G401 (cell line): Measurements from ENCODE around the gene HOXD10. TPM values are rescaled to one million over a fixed set of nuclear protein-coding genes. Genes with fewer than 3 reads are reported as not detected.

Experiments
- DNase-seq: peaks from one replicate; pipeline ENCODE4 v3.0.0-alpha.2; 2015; ENCODE audit warnings: low spot score
- in situ Hi-C: cut with HindIII; loops from 2 replicates; pipeline ENCODE4 v1.10.0; 2016; ENCODE audit warnings: low sequenced_read_pairs, mixed read lengths
- total RNA-seq: library from RNA; depleted of rRNA; stranded (reverse); fragments of >200 nt; shearing (Covaris generic); gene quantifications from 2 replicates; pipeline ENCODE4 v1.2.3, GENCODE V29; 2014; rRNA removed

Gene HOXD10
- not detected in 2 replicates for total RNA-seq

GRCh38 chr2:176115883-176116813 lies at the start of gene HOXD10:
Gene HOXD10, plus strand, starts transcription at chr2:176116778. Its CDS starts 56 bp downstream, at chr2:176116834.
- in situ Hi-C loops, result no loop called here

GRCh38 chr2:176067589-176068418 lies 48.8 kb upstream of the HOXD10 start:
- in situ Hi-C loops, result no loop called here
- DNase-seq, result no peak

More at GRCh38 chr2:176115883-176116813, at the start of gene HOXD10:
- DNase-seq, result no peak

DNA sequence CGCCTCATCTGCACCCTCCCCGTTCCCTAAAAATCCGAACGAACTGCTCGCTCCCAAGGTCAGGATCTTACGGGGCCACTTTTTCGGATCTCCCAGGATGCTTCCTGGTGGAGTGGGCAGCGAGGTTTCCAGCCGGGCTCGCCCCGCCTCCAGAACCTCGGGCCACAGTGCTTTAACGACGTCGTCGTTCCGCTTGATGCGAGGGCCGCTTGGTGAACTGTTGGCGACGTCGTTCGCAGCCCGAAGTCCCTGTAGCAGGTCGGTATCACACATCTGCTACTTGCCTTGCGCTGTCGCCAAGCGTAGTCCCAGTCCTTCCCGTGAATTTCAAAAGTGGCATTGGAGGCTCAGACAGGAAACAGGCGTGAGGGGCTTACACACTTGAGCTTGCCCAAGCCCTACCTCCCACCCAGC lies 48.2 kb upstream of the HOXD10 start:
- in situ Hi-C loops, result no loop called here

DNA sequence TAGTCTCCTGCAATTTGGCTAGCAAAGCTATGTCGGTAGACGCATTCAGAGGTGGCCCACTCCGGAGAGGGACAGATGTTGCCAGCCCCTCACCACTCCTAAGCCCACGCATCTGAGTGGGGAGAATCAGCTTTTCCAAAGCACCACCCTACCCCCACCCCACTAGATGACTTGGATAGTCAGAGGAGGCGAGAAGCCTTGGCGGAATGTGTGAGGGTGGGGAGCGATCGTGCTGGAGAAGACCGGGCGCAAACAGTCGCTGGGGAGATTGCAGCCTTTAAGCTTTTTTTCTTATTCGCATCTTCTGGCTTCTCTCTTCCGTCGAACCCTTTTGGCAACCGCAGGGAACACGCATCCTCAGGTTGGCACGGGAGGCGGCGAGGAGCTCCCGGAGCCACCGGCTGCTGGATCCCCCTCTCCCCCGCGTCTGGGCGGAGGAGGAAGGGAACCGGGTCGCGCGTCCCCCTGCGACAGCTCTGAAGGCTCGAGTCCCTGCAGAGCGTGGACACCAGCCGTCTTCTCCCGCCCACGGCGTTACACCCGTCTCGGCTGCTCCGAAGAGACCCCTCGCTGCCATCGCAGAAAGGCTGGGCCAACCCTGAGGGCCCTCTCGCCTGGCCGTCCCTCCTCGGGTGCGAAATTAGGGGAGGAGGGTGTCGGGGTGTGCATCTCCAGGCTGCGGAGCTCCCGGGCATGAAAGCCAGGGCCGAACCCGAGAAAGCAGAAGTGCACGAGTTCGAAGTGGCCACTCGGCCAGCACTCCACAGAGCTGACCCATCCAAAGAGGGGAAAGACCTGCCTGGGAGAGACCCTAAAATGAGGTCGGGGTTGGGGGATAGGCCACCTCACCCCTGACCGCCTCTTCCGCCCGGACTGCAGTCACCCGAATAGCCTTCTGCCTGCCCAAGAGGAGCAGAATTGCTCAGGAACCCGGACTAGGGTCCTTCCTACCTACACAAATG lies 45.0 kb upstream of the HOXD10 start:
- DNase-seq, result no peak
- in situ Hi-C loops, result no loop called here

More for the DNA sequence above, 48.2 kb upstream of the HOXD10 start:
- DNase-seq, result no peak

DNA sequence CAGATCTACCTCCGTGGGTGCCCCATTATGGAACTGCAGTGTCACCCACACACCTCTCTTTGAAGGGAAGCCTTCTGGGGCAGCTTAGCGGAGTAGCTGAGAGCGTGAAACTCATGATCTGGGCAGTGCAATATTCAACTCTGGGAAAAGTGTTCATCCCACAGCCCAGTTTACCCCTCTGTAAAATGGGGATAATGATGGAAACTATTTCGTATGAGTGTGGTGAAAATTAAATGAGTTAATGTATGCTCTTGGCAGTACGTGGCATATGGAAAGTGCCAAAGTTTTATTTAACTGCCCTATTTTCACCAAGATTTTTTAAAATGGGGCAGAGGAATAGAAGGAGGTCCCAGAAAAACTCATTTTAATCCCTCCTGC lies 44.3 kb upstream of the HOXD10 start:
- in situ Hi-C loops, result no loop called here
- DNase-seq, result no peak

DNA sequence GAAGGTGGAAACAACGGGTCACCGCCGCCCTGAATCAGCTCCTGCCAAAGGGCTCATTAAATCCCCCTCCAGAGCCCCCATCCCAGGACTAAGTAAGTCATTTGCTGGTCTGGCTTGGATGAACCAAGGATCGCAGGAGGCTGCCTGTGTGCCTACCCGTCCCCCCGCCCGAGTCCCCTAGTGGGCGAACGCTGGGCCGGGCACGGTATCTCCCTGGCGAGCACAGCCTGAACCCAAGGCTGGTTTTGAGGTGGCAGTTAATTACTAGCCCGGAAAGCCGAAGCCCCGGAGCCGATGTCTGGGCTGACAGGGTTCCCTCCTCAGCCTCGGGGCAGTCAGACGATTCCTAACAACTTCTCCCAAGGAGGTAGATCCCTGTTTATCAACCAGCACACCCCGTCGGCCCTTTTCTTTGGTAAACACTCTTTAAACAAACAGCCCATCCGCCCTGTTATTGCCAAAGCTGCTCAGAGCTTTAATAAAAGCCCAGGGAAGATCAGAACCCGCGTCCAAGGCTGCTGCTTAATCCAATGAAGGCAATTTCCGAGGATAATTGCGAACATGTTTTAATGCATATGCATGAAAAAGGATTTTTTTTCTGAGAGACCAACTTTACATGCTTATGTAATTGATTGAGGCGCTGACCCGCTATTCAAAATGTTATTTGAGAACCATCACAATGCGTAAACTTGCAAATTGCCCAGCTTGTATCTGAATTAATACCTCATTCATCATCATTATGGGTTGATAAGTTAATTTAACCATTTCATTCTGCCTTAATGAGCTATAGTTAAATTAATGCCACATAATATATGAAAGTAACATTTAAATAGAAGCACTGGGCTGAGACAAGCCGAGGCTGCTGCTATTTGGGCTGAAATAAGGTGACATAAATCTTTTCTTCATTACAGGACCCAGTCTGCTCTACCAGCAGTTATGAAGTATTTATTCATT lies 43.4 kb upstream of the HOXD10 start:
- in situ Hi-C loops, result no loop called here

DNA sequence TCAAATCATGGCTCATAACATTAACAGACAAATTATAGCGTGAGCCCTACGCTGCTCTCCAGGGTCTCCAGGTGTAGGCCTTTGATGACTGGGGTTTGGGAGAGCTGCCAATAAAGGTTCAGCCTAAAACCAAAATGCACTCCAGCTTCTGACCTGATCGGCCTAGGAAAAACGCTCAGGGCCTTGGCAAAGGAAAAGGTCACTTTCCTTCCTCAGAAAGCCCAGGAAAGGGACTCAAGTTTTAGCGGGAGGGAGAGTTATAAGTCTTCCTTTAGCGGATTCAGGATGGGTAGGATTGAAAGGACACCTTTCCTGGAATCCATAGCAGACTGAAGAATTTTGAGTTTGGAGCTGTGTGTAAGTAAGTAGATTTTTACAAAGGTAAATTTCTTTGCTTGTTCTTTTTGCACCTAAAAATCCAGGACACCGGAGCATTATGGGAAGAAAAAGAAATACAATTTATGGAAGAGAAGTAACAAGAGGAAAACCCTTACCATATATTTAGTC lies 41.6 kb upstream of the HOXD10 start:
- no peak for DNase-seq
- in situ Hi-C loops, result no loop called here

More for the DNA sequence above, 43.4 kb upstream of the HOXD10 start:
- DNase-seq, result no peak

DNA sequence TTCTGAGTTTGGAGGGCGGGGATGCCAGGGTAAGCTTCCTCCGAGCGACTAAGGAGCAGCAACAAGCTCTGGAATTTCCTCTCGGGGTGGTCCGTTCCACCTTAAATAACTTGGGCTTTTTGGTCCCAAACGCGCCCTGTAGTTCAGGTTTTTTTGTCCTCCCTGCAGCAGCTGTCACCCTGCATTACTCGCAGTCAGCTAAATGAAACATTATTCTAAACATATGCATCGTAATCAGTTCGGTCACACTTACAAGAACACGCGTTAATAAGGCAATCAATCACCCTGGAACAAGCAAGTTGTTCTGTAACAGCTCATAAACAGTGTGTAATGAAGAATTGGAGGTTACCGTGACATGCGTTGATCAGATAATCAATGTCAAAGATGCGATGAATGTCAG lies 41.1 kb upstream of the HOXD10 start:
- DNase-seq, result no peak
- in situ Hi-C loops, result no loop called here

DNA sequence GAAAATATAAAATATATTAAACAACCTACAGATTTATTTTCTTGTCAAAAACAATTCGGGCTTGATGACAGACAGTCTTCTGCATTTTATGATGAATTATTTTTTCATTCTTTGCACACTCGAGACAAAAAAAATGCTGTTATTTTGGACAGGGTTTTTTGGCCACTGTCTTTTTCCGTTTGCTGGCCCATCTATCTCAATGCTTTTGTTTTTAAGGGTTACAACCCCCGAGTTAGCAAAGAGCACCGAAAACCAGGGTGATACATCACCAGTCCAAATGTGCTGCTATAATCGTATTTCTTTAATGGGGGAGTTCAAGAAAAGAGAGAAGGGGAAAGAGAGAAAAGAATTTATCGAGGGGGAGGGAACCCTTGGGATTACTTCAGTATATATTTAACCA lies 40.5 kb upstream of the HOXD10 start:
- no peak for DNase-seq
- in situ Hi-C loops, result no loop called here

DNA sequence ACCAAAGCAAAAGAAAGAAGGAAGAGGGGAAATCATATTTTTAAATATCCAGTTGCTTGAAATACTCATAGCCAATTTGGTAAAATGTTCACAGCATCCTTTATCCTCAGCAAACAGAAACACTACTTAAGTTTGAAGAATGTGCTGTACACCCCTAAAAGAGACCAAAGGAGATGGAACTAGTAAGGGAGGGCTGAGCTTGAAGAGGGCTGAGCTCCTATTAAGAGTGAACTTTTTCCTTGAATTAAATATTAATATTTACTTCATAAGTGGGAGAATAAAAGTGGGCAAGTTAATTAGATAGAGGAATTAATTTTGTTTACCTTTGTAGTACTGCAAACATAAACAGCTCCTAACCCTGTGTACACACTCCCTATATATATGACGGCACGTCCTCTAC lies 39.8 kb upstream of the HOXD10 start:
- in situ Hi-C loops, result no loop called here
- no peak for DNase-seq

- DNase-seq, result no peak
- in situ Hi-C loops, result no loop called here
These were observed 37.9 kb upstream of the HOXD10 start for GRCh38 chr2:176078541-176079284.

GRCh38 chr2:176079285-176079830 lies 37.2 kb upstream of the HOXD10 start:
- in situ Hi-C loops, result no loop called here
- no peak for DNase-seq

DNA sequence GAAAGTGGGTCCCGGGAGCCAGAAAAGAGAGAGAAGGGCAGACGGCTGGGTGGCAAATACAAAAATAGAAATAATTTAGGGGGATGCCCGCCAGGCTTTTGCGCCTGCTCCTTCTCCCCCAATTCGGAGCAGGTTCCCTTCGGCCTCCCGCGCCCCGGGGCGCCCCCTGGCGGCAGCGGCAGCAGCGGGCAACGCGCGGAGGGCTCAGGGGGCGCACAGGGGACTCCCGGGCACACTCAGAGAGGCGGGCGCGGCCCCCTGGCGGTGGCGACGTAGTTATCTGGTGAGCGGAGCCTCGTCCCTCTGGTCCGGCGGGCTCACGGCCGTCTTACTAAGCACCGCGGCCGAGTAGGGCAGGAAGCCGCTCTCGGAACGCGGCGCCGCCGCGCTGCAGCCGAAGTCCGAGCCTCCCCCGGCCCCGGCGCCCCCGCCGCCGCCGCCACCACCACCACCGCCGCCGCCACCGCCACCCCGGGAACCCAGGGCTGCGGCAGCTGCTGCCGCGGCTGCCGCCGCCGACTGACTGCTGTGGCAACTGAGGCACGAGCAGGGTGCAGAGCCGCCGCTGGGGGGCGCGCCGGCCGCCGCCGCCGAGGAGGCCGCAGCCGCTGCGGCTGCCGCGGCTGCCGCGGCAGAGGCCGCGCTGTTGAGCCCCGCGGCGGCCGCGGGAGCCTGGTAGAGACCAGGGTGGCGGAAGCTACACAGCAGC lies 36.6 kb upstream of the HOXD10 start:
- no peak for DNase-seq
- in situ Hi-C loops, result no loop called here

GRCh38 chr2:176080540-176081375 lies 35.8 kb upstream of the HOXD10 start:
- in situ Hi-C loops, result no loop called here
- no peak for DNase-seq

DNA sequence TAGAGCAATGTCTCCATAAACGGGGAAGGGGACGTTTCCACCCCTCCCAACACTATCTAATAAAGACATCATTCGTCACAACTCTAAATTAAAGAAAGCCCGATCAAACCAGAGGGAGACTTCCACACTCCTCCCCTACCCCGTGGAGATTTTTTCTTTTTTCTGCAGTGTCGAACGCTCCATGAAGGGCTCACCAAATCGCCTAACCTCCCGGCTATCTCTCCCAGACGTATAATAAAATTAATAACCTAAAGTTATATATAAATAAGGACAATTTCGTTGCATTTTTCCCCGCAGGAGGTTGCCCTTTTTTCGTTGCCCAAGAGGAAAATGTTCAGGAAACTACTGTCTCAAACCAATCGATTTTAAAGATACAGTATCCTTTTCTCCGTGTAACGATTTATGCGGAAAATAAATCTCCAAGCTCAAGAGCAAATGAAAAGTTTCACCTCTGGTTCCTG lies 35.2 kb upstream of the HOXD10 start:
- DNase-seq, result no peak
- in situ Hi-C loops, result no loop called here
